Common myeloid progenitor, CD34-positive (primary cell): Measurements from ENCODE around the gene SRSF12.

Experiments used
- CTCF ChIA-PET: fragments of 350-600 bp; sonication (Branson Sonifier 250); formaldehyde crosslinking; loops from one replicate; lab custom pipeline; 2021; ENCODE audit warnings: antibody characterized with exemption; lab: Charles Lee
- POLR2A ChIA-PET: fragments of 350-600 bp; sonication (Branson Sonifier 250); formaldehyde crosslinking; loops from one replicate; lab custom pipeline; 2021; ENCODE audit warnings: antibody characterized with exemption; lab: Charles Lee
- DNase-seq, 3 donors: peaks; one replicate each; pipeline versions ENCODE4 v3.0.0 to v3.0.0-alpha.2; 2013
- H3K27ac ChIP-seq, 2 experiments: 1 replicate in 1 of 2; 2 replicates in 1 of 2; pipeline ENCODE4 v1.7.0; 2013; ENCODE audit warnings: inconsistent platforms in 2 of 2, low read length in 2 of 2, mild to moderate bottlenecking in 2 of 2, low read depth in 1 of 2, moderate library complexity in 1 of 2; ENCODE audit not compliant: severe bottlenecking in 2 of 2, insufficient read depth in 1 of 2, poor library complexity in 1 of 2
- H3K27me3 ChIP-seq, 5 experiments: replicated peaks in 2 of 5; 1 replicate in 3 of 5; 2 replicates in 2 of 5; pipeline versions ENCODE4 v1.6.1 to v1.7.0; 2013; ENCODE audit warnings: low read length in 4 of 5, mild to moderate bottlenecking in 2 of 5, moderate library complexity in 2 of 5, inconsistent platforms in 1 of 5; ENCODE audit not compliant: insufficient read depth in 5 of 5, control insufficient read depth in 4 of 5
- H3K36me3 ChIP-seq, 4 experiments: 1 replicate in 2 of 4; 2 replicates in 2 of 4; pipeline versions ENCODE4 v1.6.1 to v1.7.0; 2013; ENCODE audit warnings: low read length in 3 of 4, control low read depth in 1 of 4, mild to moderate bottlenecking in 1 of 4; ENCODE audit not compliant: control insufficient read depth in 4 of 4, insufficient read depth in 4 of 4
- H3K4me1 ChIP-seq, 4 experiments: 1 replicate in 3 of 4; 2 replicates in 1 of 4; pipeline versions ENCODE4 v1.6.1 to v1.7.1; 2013; ENCODE audit warnings: low read length in 3 of 4, mild to moderate bottlenecking in 3 of 4, control low read depth in 1 of 4, inconsistent platforms in 1 of 4, moderate library complexity in 1 of 4; ENCODE audit not compliant: control insufficient read depth in 4 of 4, insufficient read depth in 4 of 4; ENCODE audit errors: control extremely low read depth in 1 of 4
- H3K4me3 ChIP-seq, 7 experiments: 1 replicate in 4 of 7; 2 replicates in 3 of 7; pipeline versions ENCODE4 v1.5.1 to v1.7.0; 2013; ENCODE audit warnings: mild to moderate bottlenecking in 7 of 7, low read length in 6 of 7, moderate library complexity in 6 of 7, inconsistent platforms in 2 of 7, low read depth in 2 of 7, control low read depth in 1 of 7; ENCODE audit not compliant: insufficient read depth in 4 of 7, control insufficient read depth in 1 of 7; ENCODE audit errors: extremely low read depth in 1 of 7
- H3K9me3 ChIP-seq, 5 experiments: 1 replicate in 4 of 5; 2 replicates in 1 of 5; pipeline versions ENCODE4 v1.6.1 to v1.7.1; 2013; ENCODE audit warnings: low read length in 4 of 5, mild to moderate bottlenecking in 2 of 5, inconsistent platforms in 1 of 5, low read depth in 1 of 5, moderate library complexity in 1 of 5; ENCODE audit not compliant: control insufficient read depth in 4 of 5, insufficient read depth in 2 of 5; ENCODE audit errors: control extremely low read depth in 1 of 5
- WGBS: methylation state at CpG from one replicate; pipeline ENCODE4 v1.1.5; 2013; ENCODE audit not compliant: insufficient coverage; 5-methylcytosine and 5-hydroxymethylcytosine counted together

SRSF12 gene

DNA sequence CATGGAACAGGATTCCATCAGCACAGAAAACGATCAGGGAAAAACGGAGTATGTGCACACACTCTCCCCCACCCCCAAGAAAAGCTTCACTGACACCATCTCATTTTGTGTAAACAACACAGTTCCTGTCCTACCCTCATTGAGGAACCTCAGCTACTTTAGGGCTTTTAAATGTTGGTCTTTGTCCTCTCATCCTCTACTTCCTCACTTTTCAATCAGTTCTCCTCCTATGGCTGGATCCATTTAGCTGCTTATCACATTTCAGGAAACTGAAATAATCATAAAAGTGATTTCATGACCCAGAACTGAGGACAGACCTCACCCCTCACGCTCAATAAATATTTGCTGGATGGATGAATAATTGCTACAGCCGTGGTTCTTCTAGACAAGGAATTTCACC is 70.4 kb downstream of the SRSF12 start:
- H3K36me3 ChIP-seq, result no peaks in the 10 kb centered on the region
- no peak overlapping the region for H3K4me3 ChIP-seq
- ChIA-PET CTCF (no interaction called here), POLR2A (no interaction called here)
- H3K9me3 ChIP-seq, result no peaks in the 10 kb centered on the region
- WGBS, result 87% methylated on average over 3 of the region's 4 CpGs
- DNase-seq, result no peak
- peaks cover 20 to 38% (median 21%) of the 10 kb centered on the region in 4 experiments for H3K4me1 ChIP-seq
- H3K27ac ChIP-seq, result no peak overlapping the region
- H3K27me3 ChIP-seq, result no peaks in the 10 kb centered on the region
